HCT116 (cell line): ENCODE data around the gene GALNT18. TPM values are rescaled to one million over a fixed set of nuclear protein-coding genes. Genes with fewer than 3 reads are reported as not detected.

Experiments used
- ATAC-seq: fragments of 200-7000 bp; cut with Tn5 transposase; 2 replicates; pipeline ENCODE4 v1.9.1; 2020; ENCODE audit warnings: mild to moderate bottlenecking, moderate library complexity
- BruUV-seq: library from RNA; stranded (reverse); fragments of 400-500 nt; replicated peaks from 2 replicates; lab custom pipeline; 2021; lab: Mats Ljungman, UMichigan
- CTCF ChIA-PET: fragments of 300-600 bp; sonication (Branson Sonifier 250); formaldehyde crosslinking; loops from one replicate; lab custom pipeline; 2021; ENCODE audit warnings: antibody characterized with exemption; lab: Charles Lee
- POLR2A ChIA-PET: fragments of 300-600, 350-600 bp; sonication (Branson Sonifier 250); formaldehyde crosslinking; loops from one replicate; lab custom pipeline; 2021; ENCODE audit warnings: antibody characterized with exemption; lab: Charles Lee
- RAD21 ChIA-PET, 2 experiments: fragments of 300-600 bp; sonication (Branson Sonifier 250); formaldehyde crosslinking; loops; one replicate each; lab custom pipeline; 2023; ENCODE audit warnings: low total read pairs in 2 of 2; ENCODE audit not compliant: uncharacterized antibody in 2 of 2, unreplicated experiment in 2 of 2, low non-redundant PET in 1 of 2; lab: Charles Lee
- DNase-seq: peaks from one replicate; pipeline ENCODE4 v3.0.0-alpha.2; 2010; ENCODE audit warnings: low read depth, low spot score
- H2AFZ ChIP-seq: fragments of 200-600 bp; shearing (Covaris generic), sonication (generic); 2 replicates; pipeline ENCODE4 v1.6.1; 2017; ENCODE audit warnings: low read depth, mixed run types, mixed read lengths, antibody characterized with exemption, low read length; ENCODE audit not compliant: poor library complexity, severe bottlenecking
- H3K27ac ChIP-seq: 2 replicates; pipeline ENCODE4 v1.5.1; 2012; ENCODE audit warnings: low read depth, low read length
- H3K27me3 ChIP-seq: fragments of 200-600 bp; sonication (generic); 2 replicates; pipeline ENCODE4 v1.6.1; 2016; ENCODE audit warnings: mixed run types, low read length, mixed read lengths; ENCODE audit not compliant: insufficient read depth
- H3K36me3 ChIP-seq, 2 experiments: fragments of 200-500 bp in 1 of 2; fragments of 200-600 bp in 1 of 2; sonication (Bioruptor generic) in 1 of 2; sonication (generic) in 1 of 2; 2 replicates each; pipeline versions ENCODE4 v1.5.1 to v1.6.1; 2014 to 2016; ENCODE audit warnings: low read length in 2 of 2, inconsistent platforms in 1 of 2, mixed read lengths in 1 of 2, mixed run types in 1 of 2; ENCODE audit not compliant: insufficient read depth in 2 of 2, control insufficient read depth in 1 of 2
- H3K4me1 ChIP-seq, 2 experiments: fragments of 200-600 bp in 1 of 2; sonication (generic) in 1 of 2; 2 replicates each; pipeline versions ENCODE4 v1.5.1 to v1.6.1; 2012 to 2017; ENCODE audit warnings: low read length in 2 of 2, inconsistent platforms in 1 of 2, mild to moderate bottlenecking in 1 of 2, mixed read lengths in 1 of 2, mixed run types in 1 of 2, moderate library complexity in 1 of 2; ENCODE audit not compliant: insufficient read depth in 2 of 2, control insufficient read depth in 1 of 2
- H3K4me2 ChIP-seq: fragments of 200-600 bp; sonication (generic); 2 replicates; pipeline ENCODE4 v1.6.1; 2017; ENCODE audit warnings: mixed run types, low read length, mixed read lengths
- H3K4me3 ChIP-seq, 2 experiments: fragments of 200-600 bp in 1 of 2; sonication (generic) in 1 of 2; replicated peaks in 1 of 2; 2 replicates each; pipeline ENCODE4 v1.5.1; 2011 to 2016; ENCODE audit warnings: low read length in 2 of 2, control low read depth in 1 of 2, low read depth in 1 of 2, mild to moderate bottlenecking in 1 of 2, mixed read lengths in 1 of 2, mixed run types in 1 of 2
- H3K79me2 ChIP-seq: fragments of 200-600 bp; sonication (generic); 2 replicates; pipeline ENCODE4 v1.6.1; 2017; ENCODE audit warnings: mild to moderate bottlenecking, mixed run types, low read length, moderate library complexity, mixed read lengths; ENCODE audit not compliant: insufficient read depth
- H3K9ac ChIP-seq: fragments of 200-600 bp; sonication (generic); 2 replicates; pipeline ENCODE4 v1.6.1; 2016; ENCODE audit warnings: low read length, mixed read lengths
- H3K9me2 ChIP-seq: fragments of 200-600 bp; sonication (generic), shearing (Covaris generic); 2 replicates; pipeline ENCODE4 v1.6.1; 2017; ENCODE audit warnings: mixed run types, mild to moderate bottlenecking, moderate library complexity; ENCODE audit not compliant: insufficient read depth
- H3K9me3 ChIP-seq, 2 experiments: fragments of 200-500 bp in 1 of 2; fragments of 200-600 bp in 1 of 2; sonication (Bioruptor generic) in 1 of 2; sonication (generic) in 1 of 2; 2 replicates each; pipeline ENCODE4 v1.6.1; 2014 to 2017; ENCODE audit warnings: low read length in 2 of 2, mixed read lengths in 2 of 2, inconsistent platforms in 1 of 2, low read depth in 1 of 2, mild to moderate bottlenecking in 1 of 2, mixed run types in 1 of 2, moderate library complexity in 1 of 2; ENCODE audit not compliant: control insufficient read depth in 1 of 2, insufficient read depth in 1 of 2
- H4K20me1 ChIP-seq: fragments of 200-600 bp; sonication (generic), shearing (Covaris generic); 2 replicates; pipeline ENCODE4 v1.6.1; 2017; ENCODE audit warnings: mixed run types, mild to moderate bottlenecking, moderate library complexity; ENCODE audit not compliant: insufficient read depth
- CBX3 ChIP-seq: IDR thresholded peaks from 2 replicates; pipeline ENCODE4 v1.6.1; 2012; ENCODE audit warnings: low read depth
- CEBPB ChIP-seq: IDR thresholded peaks from 2 replicates; pipeline ENCODE4 v1.6.1; 2012; ENCODE audit warnings: low read depth
- CTCF ChIP-seq, 3 experiments: fragments of 200-600 bp in 1 of 3; sonication (generic) in 1 of 3; IDR thresholded peaks in 2 of 3; conservative IDR thresholded peaks in 1 of 3; 2 replicates each; pipeline ENCODE4 v1.5.1; 2012 to 2017; ENCODE audit warnings: low read depth in 2 of 3, low read length in 2 of 3, antibody characterized with exemption in 1 of 3, borderline replicate concordance in 1 of 3, control low read depth in 1 of 3, mild to moderate bottlenecking in 1 of 3, mixed read lengths in 1 of 3, mixed run types in 1 of 3, moderate library complexity in 1 of 3; ENCODE audit not compliant: insufficient read depth in 1 of 3
- EGR1 ChIP-seq: IDR thresholded peaks from 2 replicates; pipeline ENCODE4 v1.6.1; 2012; ENCODE audit warnings: low read depth
- ELF1 ChIP-seq: IDR thresholded peaks from 2 replicates; pipeline ENCODE4 v1.6.1; 2012; ENCODE audit warnings: low read depth, borderline replicate concordance
- EZH2 ChIP-seq: fragments of 200-600 bp; sonication (generic); IDR thresholded peaks from 2 replicates; pipeline ENCODE4 v1.6.1; 2017; ENCODE audit warnings: antibody characterized with exemption, mixed run types
- EZH2phosphoT487 ChIP-seq: fragments of 200-600 bp; IDR thresholded peaks from 2 replicates; pipeline ENCODE4 v1.6.1; 2018; ENCODE audit warnings: antibody characterized with exemption, borderline replicate concordance
- FOSL1 ChIP-seq: IDR thresholded peaks from 2 replicates; pipeline ENCODE4 v1.6.1; 2012; ENCODE audit warnings: low read depth
- JUND ChIP-seq: IDR thresholded peaks from 2 replicates; pipeline ENCODE4 v1.6.1; 2012
- MAX ChIP-seq: IDR thresholded peaks from 2 replicates; pipeline ENCODE4 v1.6.1; 2012
- POLR2A ChIP-seq: IDR thresholded peaks from 2 replicates; pipeline ENCODE4 v1.7.0; 2011; ENCODE audit warnings: borderline replicate concordance; ENCODE audit not compliant: insufficient read depth, insufficient read length; ENCODE audit errors: extremely low read depth
- POLR2AphosphoS5 ChIP-seq: IDR thresholded peaks from 2 replicates; pipeline ENCODE4 v1.6.1; 2011; ENCODE audit warnings: mild to moderate bottlenecking, low read depth, low read length, moderate library complexity
- RAD21 ChIP-seq: IDR thresholded peaks from 2 replicates; pipeline ENCODE4 v1.6.1; 2012; ENCODE audit warnings: low read depth, mild to moderate bottlenecking
- REST ChIP-seq: IDR thresholded peaks from 2 replicates; pipeline ENCODE4 v1.6.1; 2012; ENCODE audit warnings: low read depth
- SP1 ChIP-seq: IDR thresholded peaks from 2 replicates; pipeline ENCODE4 v1.6.1; 2012; ENCODE audit warnings: low read depth
- YY1 ChIP-seq: IDR thresholded peaks from 2 replicates; pipeline ENCODE4 v1.6.1; 2011; ENCODE audit warnings: low read length, low read depth, moderate library complexity, mild to moderate bottlenecking; ENCODE audit not compliant: insufficient replicate concordance; ENCODE audit errors: extremely low read depth
- ZNF274 ChIP-seq: fragments of 200-500 bp; sonication (Bioruptor generic); IDR thresholded peaks from 2 replicates; pipeline ENCODE4 v1.6.1; 2014; ENCODE audit warnings: mild to moderate bottlenecking, low read depth, low read length, inconsistent platforms
- intact Hi-C: fragments of 100-400 bp; cut with micrococcal nuclease; formaldehyde crosslinking; loops from 2 replicates; pipeline ENCODE4 v1.10.0; 2022
- total RNA-seq: library from RNA; stranded (reverse); gene quantifications from one replicate; pipeline ENCODE4 v1.2.1, GENCODE V29; 2021; ENCODE audit not compliant: unreplicated experiment
- TF ChIP-seq, protein P1 (sequence below): IDR thresholded peaks from 2 replicates; pipeline ENCODE4 v1.6.1; 2012
- TF ChIP-seq, protein P2 (sequence below): IDR thresholded peaks from 2 replicates; pipeline ENCODE4 v1.6.1; 2011; ENCODE audit warnings: mild to moderate bottlenecking, low read length, moderate library complexity; ENCODE audit not compliant: insufficient replicate concordance; ENCODE audit errors: extremely low read depth

Gene GALNT18
- total RNA-seq, 1 experiment from 2014 or later, result 19.9 TPM

- Histone ChIP-seq H3K27ac (no peak overlapping the region), H3K36me3 (no peaks in the 10 kb centered on the region), H4K20me1 (no peaks in the 10 kb centered on the region), H3K4me1 (no peaks in the 10 kb centered on the region), H3K79me2 (no peaks in the 10 kb centered on the region), H3K9me3 (no peaks in the 10 kb centered on the region), H3K9ac (no peak overlapping the region), H3K4me2 (no peak overlapping the region), H3K4me3 (no peak overlapping the region), H2AFZ (no peak overlapping the region), H3K9me2 (no peaks in the 10 kb centered on the region), H3K27me3 (no peaks in the 10 kb centered on the region)
- CTCF ChIA-PET, result no interaction called here
- TF ChIP-seq MAX (no peak), JUND (no peak), RAD21 (no peak), POLR2AphosphoS5 (no peak), CEBPB (no peak), EZH2phosphoT487 (no peak), EZH2 (no peak), CBX3 (no peak), EGR1 (no peak), YY1 (no peak), CTCF (IDR thresholded peaks at IDR 0.05 in 2 of 3, conservative IDR thresholded peaks at IDR 0.05 in 1 of 3; ENCODE audit: borderline replicate concordance in 1 of 3, insufficient read depth in 1 of 3, low read depth in 2 of 3, low read length in 2 of 3) (no peak), POLR2A (no peak), ZNF274 (no peak), FOSL1 (no peak), SP1 (no peak), ELF1 (no peak), REST (no peak)
- TF ChIP-seq, protein P1, sequence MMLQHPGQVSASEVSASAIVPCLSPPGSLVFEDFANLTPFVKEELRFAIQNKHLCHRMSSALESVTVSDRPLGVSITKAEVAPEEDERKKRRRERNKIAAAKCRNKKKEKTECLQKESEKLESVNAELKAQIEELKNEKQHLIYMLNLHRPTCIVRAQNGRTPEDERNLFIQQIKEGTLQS, result no peak
- TF ChIP-seq, protein P2, sequence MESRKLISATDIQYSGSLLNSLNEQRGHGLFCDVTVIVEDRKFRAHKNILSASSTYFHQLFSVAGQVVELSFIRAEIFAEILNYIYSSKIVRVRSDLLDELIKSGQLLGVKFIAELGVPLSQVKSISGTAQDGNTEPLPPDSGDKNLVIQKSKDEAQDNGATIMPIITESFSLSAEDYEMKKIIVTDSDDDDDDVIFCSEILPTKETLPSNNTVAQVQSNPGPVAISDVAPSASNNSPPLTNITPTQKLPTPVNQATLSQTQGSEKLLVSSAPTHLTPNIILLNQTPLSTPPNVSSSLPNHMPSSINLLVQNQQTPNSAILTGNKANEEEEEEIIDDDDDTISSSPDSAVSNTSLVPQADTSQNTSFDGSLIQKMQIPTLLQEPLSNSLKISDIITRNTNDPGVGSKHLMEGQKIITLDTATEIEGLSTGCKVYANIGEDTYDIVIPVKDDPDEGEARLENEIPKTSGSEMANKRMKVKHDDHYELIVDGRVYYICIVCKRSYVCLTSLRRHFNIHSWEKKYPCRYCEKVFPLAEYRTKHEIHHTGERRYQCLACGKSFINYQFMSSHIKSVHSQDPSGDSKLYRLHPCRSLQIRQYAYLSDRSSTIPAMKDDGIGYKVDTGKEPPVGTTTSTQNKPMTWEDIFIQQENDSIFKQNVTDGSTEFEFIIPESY, result no peak
- DNase-seq (no peak), ATAC-seq (no peak)
- RAD21 ChIA-PET, result no interaction called here
- POLR2A ChIA-PET, result no interaction called here
- no TSS peak for BruUV-seq
- intact Hi-C loops, result no loop called here
Measured at GRCh38 chr11:11494348-11494747, 127.5 kb downstream of the GALNT18 start.
